ENCODE measurements around the gene PSMD3. TPM values are rescaled to one million over a fixed set of nuclear protein-coding genes. Genes with fewer than 3 reads are reported as not detected.

Gene PSMD3
- total and polyA plus RNA-seq, 9 of the 15 experiments (the other 6 are each of a cell fraction or from before 2014, with no cell fraction given) = 2.0 to 251 (median 135) TPM

GRCh38 chr17:39980351-39981206 lies at the start of gene PSMD3 (continued):
- TF ChIP-seq E2F6 (IDR thresholded peaks at IDR 0.05; ENCODE audit: borderline replicate concordance in 1 of 2, extremely low read depth in 1 of 2, insufficient read depth in 1 of 2, insufficient read length in 1 of 2, low read depth in 1 of 2, low read length in 1 of 2, poor library complexity in 1 of 2, severe bottlenecking in 1 of 2) (peak; percentile 85 to 90), ZNF239 (CRISPR knock-in tag; IDR thresholded peaks at IDR 0.05) (peak; percentile 60; the same call in 1 of the 2 replicates), BHLHE40 (IDR thresholded peaks at IDR 0.05; ENCODE audit: low read length) (peak; percentile 58), PTRF (tag; IDR thresholded peaks at IDR 0.05) (no peak), ATF7 (IDR thresholded peaks at IDR 0.05) (peak; percentile 99), STAT5A (IDR thresholded peaks at IDR 0.05; ENCODE audit: borderline replicate concordance, low read length) (no peak), ZNF57 (CRISPR knock-in tag; IDR thresholded peaks at IDR 0.05) (no peak), FOXK1 (CRISPR knock-in tag; IDR thresholded peaks at IDR 0.05; ENCODE audit: borderline replicate concordance) (peak; percentile 77; the same call in 1 of the 2 replicates), SMARCA5 (IDR thresholded peaks at IDR 0.05) (no peak), ZNF76 (CRISPR knock-in tag; IDR thresholded peaks at IDR 0.05; ENCODE audit: borderline replicate concordance) (0 out of 2 replicates have a peak, but pooled peaks have one; percentile 51), TBL1XR1 (IDR thresholded peaks at IDR 0.05; ENCODE audit: low read length in 2 of 2) (peak; percentile 29 to 84), GATA2 (CRISPR knock-in tag; IDR thresholded peaks at IDR 0.05) (peak; percentile 42; the same call in 1 of the 2 replicates), CBX1 (IDR thresholded peaks at IDR 0.05; ENCODE audit: low read depth) (peak; percentile 78), POLR2G (IDR thresholded peaks at IDR 0.05; ENCODE audit: low read depth, low read length) (peak; percentile 96), ZBTB1 (CRISPR knock-in tag; IDR thresholded peaks at IDR 0.05; ENCODE audit: borderline replicate concordance, low read depth) (no peak), NONO (IDR thresholded peaks at IDR 0.05; ENCODE audit: low read depth in 2 of 2, low read length in 1 of 2) (peak; percentile 72 to 77), STAT5B (CRISPR knock-in tag; IDR thresholded peaks at IDR 0.05) (no peak)
- TF ChIP-seq, protein P1, sequence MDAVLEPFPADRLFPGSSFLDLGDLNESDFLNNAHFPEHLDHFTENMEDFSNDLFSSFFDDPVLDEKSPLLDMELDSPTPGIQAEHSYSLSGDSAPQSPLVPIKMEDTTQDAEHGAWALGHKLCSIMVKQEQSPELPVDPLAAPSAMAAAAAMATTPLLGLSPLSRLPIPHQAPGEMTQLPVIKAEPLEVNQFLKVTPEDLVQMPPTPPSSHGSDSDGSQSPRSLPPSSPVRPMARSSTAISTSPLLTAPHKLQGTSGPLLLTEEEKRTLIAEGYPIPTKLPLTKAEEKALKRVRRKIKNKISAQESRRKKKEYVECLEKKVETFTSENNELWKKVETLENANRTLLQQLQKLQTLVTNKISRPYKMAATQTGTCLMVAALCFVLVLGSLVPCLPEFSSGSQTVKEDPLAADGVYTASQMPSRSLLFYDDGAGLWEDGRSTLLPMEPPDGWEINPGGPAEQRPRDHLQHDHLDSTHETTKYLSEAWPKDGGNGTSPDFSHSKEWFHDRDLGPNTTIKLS (IDR thresholded peaks at IDR 0.05; ENCODE audit: borderline replicate concordance, low read depth) = peak; percentile 85
- TF ChIP-seq, protein P2, sequence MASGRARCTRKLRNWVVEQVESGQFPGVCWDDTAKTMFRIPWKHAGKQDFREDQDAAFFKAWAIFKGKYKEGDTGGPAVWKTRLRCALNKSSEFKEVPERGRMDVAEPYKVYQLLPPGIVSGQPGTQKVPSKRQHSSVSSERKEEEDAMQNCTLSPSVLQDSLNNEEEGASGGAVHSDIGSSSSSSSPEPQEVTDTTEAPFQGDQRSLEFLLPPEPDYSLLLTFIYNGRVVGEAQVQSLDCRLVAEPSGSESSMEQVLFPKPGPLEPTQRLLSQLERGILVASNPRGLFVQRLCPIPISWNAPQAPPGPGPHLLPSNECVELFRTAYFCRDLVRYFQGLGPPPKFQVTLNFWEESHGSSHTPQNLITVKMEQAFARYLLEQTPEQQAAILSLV (tag; IDR thresholded peaks at IDR 0.05) = no peak
- TF ChIP-seq, protein P3, sequence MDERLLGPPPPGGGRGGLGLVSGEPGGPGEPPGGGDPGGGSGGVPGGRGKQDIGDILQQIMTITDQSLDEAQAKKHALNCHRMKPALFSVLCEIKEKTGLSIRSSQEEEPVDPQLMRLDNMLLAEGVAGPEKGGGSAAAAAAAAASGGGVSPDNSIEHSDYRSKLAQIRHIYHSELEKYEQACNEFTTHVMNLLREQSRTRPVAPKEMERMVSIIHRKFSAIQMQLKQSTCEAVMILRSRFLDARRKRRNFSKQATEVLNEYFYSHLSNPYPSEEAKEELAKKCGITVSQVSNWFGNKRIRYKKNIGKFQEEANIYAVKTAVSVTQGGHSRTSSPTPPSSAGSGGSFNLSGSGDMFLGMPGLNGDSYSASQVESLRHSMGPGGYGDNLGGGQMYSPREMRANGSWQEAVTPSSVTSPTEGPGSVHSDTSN (CRISPR knock-in tag; IDR thresholded peaks at IDR 0.05; ENCODE audit: low read depth) = no peak
- TF ChIP-seq, protein P3 (tag; conservative IDR thresholded peaks at IDR 0.05; ENCODE audit: low read depth) = no peak

All from K562 (cell line).